ENCODE results near the gene SUPT6H. TPM values are rescaled to one million over a fixed set of nuclear protein-coding genes. Genes with fewer than 3 reads are reported as not detected.
A peak's percentile ranks its signal among the peaks of the same experiment; 100 is the strongest.
"Not testable (repeated sequence)": the region's sequence is repeated elsewhere in the genome, so short reads cannot be mapped to it uniquely, and the experiment has no call there.

The SUPT6H gene
- total RNA-seq, 3 donors from 2014 or later: 88.5 to 105 (median 98.3) TPM

GRCh38 chr17:28725166-28725659 lies 63.2 kb downstream of the SUPT6H start:
- Mint-ChIP-seq H3K36me3 (ENCODE audit: insufficient read depth) (peaks cover 49% of the 10 kb centered on the region), H3K4me3 (peak overlapping the region; percentile 100), H3K9me3 (no peaks in the 10 kb centered on the region), H3K27me3 (ENCODE audit: low read depth) (no peaks in the 10 kb centered on the region), H3K4me1 (ENCODE audit: low read depth) (peaks cover 52% of the 10 kb centered on the region)
- ATAC-seq: no peak
- DNase-seq: no peak

GRCh38 chr17:28725660-28726225 lies 63.7 kb downstream of the SUPT6H start:
- peak; percentile 34 for DNase-seq
- peaks cover 43% of the 10 kb centered on the region for H3K36me3 Mint-ChIP-seq (ENCODE audit: insufficient read depth)
- no peaks in the 10 kb centered on the region for H3K27me3 Mint-ChIP-seq (ENCODE audit: low read depth)

GRCh38 chr17:28726226-28726626 lies 64.2 kb downstream of the SUPT6H start, which contains the start of gene TLCD1:
Gene TLCD1, minus strand, starts transcription at chr17:28726233. Its CDS starts 136 bp downstream, at chr17:28726097.
- ATAC-seq: peak; percentile 34 to 45
- H3K4me1 Mint-ChIP-seq (ENCODE audit: low read depth): peaks cover 46% of the 10 kb centered on the region
- DNase-seq: peak; percentile 56
- H3K36me3 Mint-ChIP-seq (ENCODE audit: insufficient read depth): peaks cover 38% of the 10 kb centered on the region
- H3K27me3 Mint-ChIP-seq (ENCODE audit: low read depth): no peaks in the 10 kb centered on the region
- H3K9me3 Mint-ChIP-seq: no peaks in the 10 kb centered on the region
- H3K4me3 Mint-ChIP-seq: peak within 1 kb of the TSS; percentile 100

More at GRCh38 chr17:28725660-28726225, 63.7 kb downstream of the SUPT6H start:
- H3K4me1 Mint-ChIP-seq (ENCODE audit: low read depth): peaks cover 49% of the 10 kb centered on the region
- ATAC-seq: peak; percentile 9 to 11
- no peaks in the 10 kb centered on the region for H3K9me3 Mint-ChIP-seq
- H3K4me3 Mint-ChIP-seq: peak overlapping the region; percentile 100

GRCh38 chr17:28726627-28727491 lies 64.9 kb downstream of the SUPT6H start:
- ATAC-seq: peak; percentile 26 to 31
- Mint-ChIP-seq H3K27me3 (ENCODE audit: low read depth) (no peaks in the 10 kb centered on the region), H3K9me3 (no peaks in the 10 kb centered on the region), H3K4me1 (ENCODE audit: low read depth) (peaks cover 45% of the 10 kb centered on the region), H3K36me3 (ENCODE audit: insufficient read depth) (peaks cover 32% of the 10 kb centered on the region), H3K4me3 (peak overlapping the region; percentile 94)
- DNase-seq: peak; percentile 89

GRCh38 chr17:28728364-28729200 lies 66.6 kb downstream of the SUPT6H start, which contains the start of gene NEK8:
Gene NEK8, plus strand, starts transcription at chr17:28728788. Its CDS starts 26 bp downstream, at chr17:28728814.
- DNase-seq (peak; percentile 98), ATAC-seq (peak; percentile 39 to 41)
- no peaks in the 10 kb centered on the region for H3K27me3 Mint-ChIP-seq (ENCODE audit: low read depth)
- H3K9me3 Mint-ChIP-seq: no peaks in the 10 kb centered on the region
- H3K36me3 Mint-ChIP-seq (ENCODE audit: insufficient read depth): peaks cover 19% of the 10 kb centered on the region
- H3K4me3 Mint-ChIP-seq: peak within 1 kb of the TSS; percentile 94
- H3K4me1 Mint-ChIP-seq (ENCODE audit: low read depth): peaks cover 32% of the 10 kb centered on the region

- no peak for ATAC-seq
- peak overlapping the region; percentile 33 for H3K4me3 Mint-ChIP-seq
- H3K9me3 Mint-ChIP-seq: no peaks in the 10 kb centered on the region
- peaks cover 23% of the 10 kb centered on the region for H3K4me1 Mint-ChIP-seq (ENCODE audit: low read depth)
- H3K36me3 Mint-ChIP-seq (ENCODE audit: insufficient read depth): peaks cover 8% of the 10 kb centered on the region
- no peaks in the 10 kb centered on the region for H3K27me3 Mint-ChIP-seq (ENCODE audit: low read depth)
- no peak for DNase-seq
Measured at GRCh38 chr17:28729950-28730330, 67.9 kb downstream of the SUPT6H start.

- DNase-seq (no peak), ATAC-seq (no peak)
- H3K4me3 Mint-ChIP-seq: no peak overlapping the region
- no peaks in the 10 kb centered on the region for H3K9me3 Mint-ChIP-seq
- peaks cover 2% of the 10 kb centered on the region for H3K36me3 Mint-ChIP-seq (ENCODE audit: insufficient read depth)
- H3K27me3 Mint-ChIP-seq (ENCODE audit: low read depth): no peaks in the 10 kb centered on the region
- peaks cover 15% of the 10 kb centered on the region for H3K4me1 Mint-ChIP-seq (ENCODE audit: low read depth)
Measured at GRCh38 chr17:28733346-28733745, 71.3 kb downstream of the SUPT6H start.

- Mint-ChIP-seq H3K4me3 (no peak overlapping the region), H3K4me1 (ENCODE audit: low read depth) (peaks cover 20% of the 10 kb centered on the region), H3K36me3 (ENCODE audit: insufficient read depth) (peaks cover 6% of the 10 kb centered on the region), H3K27me3 (ENCODE audit: low read depth) (no peaks in the 10 kb centered on the region), H3K9me3 (no peaks in the 10 kb centered on the region)
- no peak for ATAC-seq
- DNase-seq: no peak
Measured at GRCh38 chr17:28734712-28735241, 72.8 kb downstream of the SUPT6H start.

- Mint-ChIP-seq H3K36me3 (ENCODE audit: insufficient read depth) (peaks cover 6% of the 10 kb centered on the region), H3K9me3 (no peaks in the 10 kb centered on the region), H3K4me3 (no peak overlapping the region), H3K27me3 (ENCODE audit: low read depth) (no peaks in the 10 kb centered on the region), H3K4me1 (ENCODE audit: low read depth) (peaks cover 19% of the 10 kb centered on the region)
- ATAC-seq (no peak), DNase-seq (no peak)
Measured at GRCh38 chr17:28735242-28735722, 73.3 kb downstream of the SUPT6H start.

- H3K9me3 Mint-ChIP-seq; DNase-seq; ATAC-seq; H3K27me3 Mint-ChIP-seq (ENCODE audit: low read depth); H3K4me3 Mint-ChIP-seq; H3K36me3 Mint-ChIP-seq (ENCODE audit: insufficient read depth): not testable (repeated sequence)
- H3K4me1 Mint-ChIP-seq (ENCODE audit: low read depth): peaks cover 22% of the 10 kb centered on the region
Measured at GRCh38 chr17:28735913-28736769, 74.1 kb downstream of the SUPT6H start.

GRCh38 chr17:28737316-28737715 lies 75.3 kb downstream of the SUPT6H start:
- DNase-seq (no peak), ATAC-seq (no peak)
- H3K27me3 Mint-ChIP-seq (ENCODE audit: low read depth): no peaks in the 10 kb centered on the region
- peaks cover 5% of the 10 kb centered on the region for H3K36me3 Mint-ChIP-seq (ENCODE audit: insufficient read depth)
- no peak overlapping the region for H3K4me3 Mint-ChIP-seq
- no peaks in the 10 kb centered on the region for H3K9me3 Mint-ChIP-seq
- H3K4me1 Mint-ChIP-seq (ENCODE audit: low read depth): peaks cover 25% of the 10 kb centered on the region

- H3K4me1 Mint-ChIP-seq (ENCODE audit: low read depth): peaks cover 26% of the 10 kb centered on the region
Measured at GRCh38 chr17:28737770-28738679, 76.0 kb downstream of the SUPT6H start.

More at GRCh38 chr17:28737770-28738679, 76.0 kb downstream of the SUPT6H start:
- Mint-ChIP-seq H3K27me3 (ENCODE audit: low read depth) (no peaks in the 10 kb centered on the region), H3K36me3 (ENCODE audit: insufficient read depth) (peaks cover 5% of the 10 kb centered on the region), H3K4me3 (peak overlapping the region; percentile 55), H3K9me3 (no peaks in the 10 kb centered on the region)
- no peak for DNase-seq
- ATAC-seq: no peak

All from activated T-cell treated with anti-CD3 and anti-CD28 coated beads, Interleukin-2, amount 50 U/mL, for 4 hours (primary cell).